HEK293T (cell line): ENCODE measurements around the gene RHNO1.

Experiments used
- ARNT ChIP-seq: fragments of 450-650 bp; IDR thresholded peaks from 2 replicates; pipeline ENCODE4 v1.6.1; 2017; ENCODE audit warnings: mild to moderate bottlenecking
- FOXA1 ChIP-seq: fragments of 450-650 bp; IDR thresholded peaks from 2 replicates; pipeline ENCODE4 v1.6.1; 2016; ENCODE audit warnings: mild to moderate bottlenecking
- FOXM1 ChIP-seq: fragments of 450-650 bp; IDR thresholded peaks from 2 replicates; pipeline ENCODE4 v1.6.1; 2017; ENCODE audit warnings: mild to moderate bottlenecking, borderline replicate concordance
- HDGF ChIP-seq: fragments of 450-650 bp; IDR thresholded peaks from 2 replicates; pipeline ENCODE4 v1.6.1; 2017; ENCODE audit warnings: antibody characterized with exemption, borderline replicate concordance

- TF ChIP-seq FOXA1 (no peak), FOXM1 (no peak), ARNT (no peak), HDGF (no peak)
Measured at GRCh38 chr12:2937500-2937899, 60.5 kb downstream of the RHNO1 start.
